HG02763 (cell line): ENCODE measurements around the gene RFC2.
A peak's percentile ranks its signal among the peaks of the same experiment; 100 is the strongest.

Experiments
- ATAC-seq: cut with Tn5 transposase; IDR thresholded peaks from one replicate; pipeline ENCODE4 v1.9.1; 2021; ENCODE audit warnings: mild to moderate bottlenecking, moderate library complexity; ENCODE audit not compliant: unreplicated experiment

RFC2 gene

DNA sequence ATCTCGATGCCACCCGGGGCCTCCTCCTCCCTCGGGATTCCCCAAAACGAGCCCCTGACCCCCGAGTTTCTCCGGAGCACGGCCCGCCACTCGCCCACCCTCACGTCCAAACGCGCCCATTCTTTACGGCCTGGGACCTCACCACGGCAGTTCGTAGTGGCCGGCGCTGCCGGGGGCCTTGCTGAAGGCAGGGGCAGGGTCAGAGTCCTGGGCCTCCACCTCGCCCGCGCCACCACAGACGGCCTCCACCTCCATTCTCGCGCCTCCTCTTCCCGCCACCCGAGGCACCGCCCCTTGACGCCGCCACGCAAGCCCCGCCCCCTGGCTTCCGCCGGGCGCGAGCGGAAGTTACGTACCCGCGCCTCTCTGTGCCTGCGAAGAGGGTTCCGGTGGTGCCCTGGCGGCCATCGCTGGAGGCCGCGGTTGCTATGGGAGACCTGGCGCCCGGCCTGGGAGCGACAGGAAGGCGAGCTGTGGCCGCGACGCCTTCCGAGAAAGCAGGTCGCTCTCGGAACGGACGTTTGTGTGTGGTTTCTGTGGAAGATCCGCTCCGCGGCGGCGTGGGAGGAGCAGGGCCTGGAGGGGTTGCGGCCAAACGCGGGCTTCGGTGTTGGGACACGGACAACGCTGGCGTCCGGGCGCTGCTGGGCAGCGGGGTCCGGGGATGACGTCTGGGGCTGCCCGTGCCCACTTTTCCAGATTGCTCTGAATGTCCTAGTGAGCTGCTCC is at the start of gene RFC2:
Gene RFC2 (minus strand): TSS at position 271 of the 729 bp plus-strand sequence. CDS start 16 bp downstream, at position 255.
- ATAC-seq: peak; percentile 91

DNA sequence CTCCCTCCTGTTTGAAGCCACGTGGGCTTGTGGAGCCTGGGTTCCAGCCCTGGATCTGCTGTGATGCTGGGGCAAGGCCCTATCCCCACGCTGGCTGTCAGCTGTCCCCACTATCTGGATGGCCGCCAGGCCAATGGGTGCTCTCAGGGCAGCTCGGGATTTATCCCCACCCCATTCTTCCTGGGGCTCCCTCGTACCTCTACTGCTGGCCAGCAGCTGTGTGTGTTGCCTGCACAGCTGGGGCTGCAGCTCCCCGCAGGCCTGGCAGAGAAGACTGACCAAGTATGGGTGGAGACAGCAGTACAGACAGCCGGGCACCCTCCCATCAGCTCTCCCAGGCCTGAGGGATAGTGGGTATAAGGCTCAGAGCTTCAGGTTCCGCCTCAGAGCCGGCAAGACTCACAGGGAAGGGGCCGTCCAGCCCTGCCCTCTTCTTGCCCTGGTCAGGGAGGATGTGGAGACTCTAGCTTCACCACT is 48.6 kb upstream of the RFC2 start:
- ATAC-seq: no peak

DNA sequence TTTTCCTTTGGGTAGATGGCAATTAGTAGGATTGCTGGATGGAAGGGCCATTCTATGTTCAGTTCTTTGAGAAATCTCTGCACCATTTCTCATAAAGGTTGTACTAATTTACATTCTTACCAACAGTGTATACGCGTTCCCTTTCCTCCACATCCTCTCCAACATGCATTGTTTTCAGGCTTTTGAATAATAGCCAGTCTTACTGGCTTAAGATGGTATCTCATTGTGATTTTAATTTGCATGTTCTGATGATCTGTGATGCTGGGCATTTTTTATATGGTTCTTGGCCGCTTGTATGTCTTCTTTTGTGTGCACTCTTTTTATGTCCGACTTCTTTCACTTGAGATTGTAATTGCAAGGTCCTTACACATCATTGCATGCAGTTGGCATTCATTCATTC is 46.7 kb upstream of the RFC2 start:
- no peak for ATAC-seq

DNA sequence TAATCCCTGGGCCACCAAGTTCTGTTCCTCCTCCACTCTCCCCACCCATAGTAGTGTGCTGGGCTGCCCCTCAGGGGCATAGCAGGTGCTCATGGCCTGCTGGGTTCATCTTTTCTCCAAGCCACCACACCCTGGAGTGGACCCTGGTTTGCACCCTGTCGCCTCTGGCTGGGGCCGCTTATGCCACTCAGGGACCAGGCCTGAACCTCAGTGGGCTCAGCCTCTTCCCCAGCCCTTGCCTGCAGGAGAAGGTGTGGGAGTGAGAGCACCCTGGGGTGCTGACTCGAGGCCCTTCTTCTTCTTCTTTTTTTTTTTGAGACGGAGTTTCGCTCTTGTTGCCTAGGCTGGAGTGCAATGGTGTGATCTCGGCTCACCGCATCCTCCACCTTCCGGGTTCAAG is 45.2 kb upstream of the RFC2 start:
- no peak for ATAC-seq

DNA sequence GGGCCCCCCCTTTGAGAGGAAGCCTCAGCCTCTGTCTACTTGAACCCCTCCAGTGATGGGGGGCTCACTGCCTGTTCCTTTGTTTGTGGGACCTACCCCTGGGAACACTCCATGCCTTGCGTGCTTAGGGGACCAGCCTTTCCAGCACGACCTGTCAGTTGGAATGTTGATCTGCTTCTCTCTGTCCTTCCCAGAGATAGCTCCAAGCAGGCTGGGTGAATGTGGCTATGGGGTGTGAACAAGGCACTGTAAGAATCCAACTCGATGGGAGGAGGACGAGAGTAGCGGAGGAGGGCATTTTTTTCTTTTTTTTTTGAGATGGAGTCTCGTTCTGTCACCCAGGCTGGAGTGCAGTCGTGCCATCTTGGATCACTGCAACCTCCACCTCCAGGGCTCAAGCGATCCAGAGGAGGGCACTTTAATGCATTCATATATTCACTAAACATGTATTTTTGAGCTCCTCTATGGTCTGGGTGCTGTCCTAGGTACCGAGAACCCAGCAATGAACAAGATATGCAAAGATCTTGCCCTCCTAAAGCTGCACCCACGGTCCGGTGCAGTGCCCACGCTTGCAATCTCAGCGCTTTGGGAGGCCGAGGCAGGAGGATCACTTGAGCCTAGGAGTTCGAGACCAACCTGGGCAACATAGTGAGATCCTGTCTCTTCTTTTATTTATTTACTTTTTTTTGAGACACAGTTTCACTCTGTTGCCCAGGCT is 43.5 kb upstream of the RFC2 start:
- ATAC-seq: no peak

DNA sequence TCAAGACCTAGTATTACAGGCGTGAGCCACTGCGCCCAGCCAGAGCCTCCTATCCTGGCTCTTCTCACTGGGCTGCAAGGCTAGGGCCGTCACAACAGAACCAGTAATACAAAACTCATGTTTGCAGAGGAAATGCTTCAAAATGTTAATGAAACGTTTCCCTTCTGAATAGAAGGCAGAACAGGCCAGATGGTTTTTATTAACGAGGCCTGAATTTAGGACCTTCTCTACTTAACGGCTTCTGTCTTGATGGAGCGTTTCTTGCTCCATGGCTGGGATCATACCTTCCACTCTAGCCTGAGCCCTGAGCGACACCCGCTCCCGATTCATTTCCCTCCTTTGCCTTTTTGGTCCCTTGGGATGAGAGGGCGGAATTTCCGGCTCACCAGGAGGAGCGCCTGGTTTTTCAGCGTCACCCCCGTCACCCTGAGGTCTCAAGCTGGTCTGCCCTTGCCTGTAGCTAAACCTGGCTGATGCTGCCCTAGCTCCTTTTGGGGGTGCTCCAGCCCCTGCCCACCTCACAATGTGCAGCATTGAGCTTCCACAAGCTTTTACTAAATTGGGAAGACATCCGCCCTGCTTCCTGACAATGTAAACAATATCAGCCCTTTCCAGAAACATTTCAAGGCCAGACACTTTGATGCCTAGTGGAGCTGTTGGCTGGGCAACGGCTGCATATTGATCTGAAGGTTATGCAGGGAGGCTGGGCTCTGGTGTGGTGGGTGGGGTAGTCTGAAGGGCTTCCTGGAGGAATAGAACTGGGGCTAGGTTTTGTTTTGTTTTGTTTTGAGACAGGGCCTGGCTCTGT is 40.2 kb upstream of the RFC2 start:
- no peak for ATAC-seq

DNA sequence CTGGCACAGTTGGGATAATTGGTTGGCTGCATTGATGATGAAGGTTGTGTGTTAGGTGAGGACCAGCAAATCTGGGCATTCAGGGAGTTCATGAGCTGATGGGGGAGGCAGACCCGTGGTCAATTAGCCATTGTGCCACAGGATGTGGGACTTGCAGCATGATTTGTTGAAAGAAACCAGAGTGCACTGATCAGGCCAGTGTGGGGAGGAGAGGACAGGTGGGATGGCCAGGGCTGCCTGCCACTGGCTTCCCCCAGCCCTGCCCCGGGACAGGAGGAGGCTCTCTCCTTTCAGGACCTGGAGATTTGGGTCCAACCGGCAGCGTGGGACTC is 39.3 kb upstream of the RFC2 start:
- no peak for ATAC-seq

DNA sequence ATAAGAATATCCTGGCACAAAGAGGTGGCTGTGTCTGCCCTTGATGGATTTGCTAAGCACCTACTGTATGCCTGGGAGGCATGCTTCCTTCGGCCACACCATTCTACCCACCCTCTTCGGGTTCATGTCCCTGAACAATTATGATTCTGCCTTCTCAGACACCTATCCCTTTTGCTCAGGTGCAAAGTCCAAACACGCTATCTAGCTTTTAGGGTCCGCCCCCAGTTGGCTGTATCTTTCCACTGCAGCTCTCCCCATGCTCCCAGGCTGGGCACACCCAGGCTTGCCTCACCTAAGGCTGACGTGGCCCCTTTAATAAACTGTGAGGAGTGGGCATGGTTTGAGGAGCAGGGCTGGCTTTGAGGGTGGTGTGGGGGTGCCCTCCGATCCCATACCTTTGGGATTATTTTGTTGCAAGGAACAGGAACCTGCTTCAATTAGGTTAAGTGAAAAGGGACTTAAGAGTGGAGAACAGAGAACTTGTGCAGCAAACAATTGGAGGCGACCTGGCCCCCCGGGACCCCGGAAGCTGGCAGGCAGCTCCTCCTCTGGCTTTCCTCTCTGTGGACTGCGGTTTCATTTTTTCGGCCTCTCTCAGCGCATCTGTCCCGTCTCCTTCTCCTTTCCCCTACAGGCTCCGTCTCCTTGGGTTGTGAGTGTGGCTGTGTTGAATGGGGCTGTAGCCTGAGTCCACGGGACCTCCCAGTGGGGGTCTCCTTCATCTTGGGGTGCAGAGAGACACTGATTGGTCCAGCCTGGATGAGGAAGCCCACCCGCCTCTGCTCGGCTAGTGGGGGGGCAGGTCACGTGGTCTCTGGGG is 38.8 kb upstream of the RFC2 start:
- no peak for ATAC-seq

DNA sequence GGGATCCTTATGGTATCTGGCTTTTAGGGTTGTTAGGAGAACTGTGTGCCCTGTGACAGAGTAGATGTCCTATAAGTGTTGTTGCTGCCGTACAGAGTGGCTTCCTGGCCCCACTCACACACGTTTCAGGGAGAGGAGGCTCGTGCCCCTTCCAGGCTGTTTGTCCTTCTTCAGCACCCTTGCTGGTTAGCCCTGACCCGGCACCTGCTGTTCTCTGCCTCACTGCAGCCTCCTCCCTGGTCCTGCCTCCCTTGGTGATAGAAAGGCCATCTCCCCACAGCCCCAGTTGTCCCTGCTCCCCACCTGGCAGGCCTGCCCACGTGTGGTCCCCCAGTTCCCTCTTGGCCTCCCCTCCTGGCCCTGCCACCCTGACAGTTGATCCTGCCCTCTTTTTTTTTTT is 37.3 kb upstream of the RFC2 start:
- ATAC-seq: no peak

DNA sequence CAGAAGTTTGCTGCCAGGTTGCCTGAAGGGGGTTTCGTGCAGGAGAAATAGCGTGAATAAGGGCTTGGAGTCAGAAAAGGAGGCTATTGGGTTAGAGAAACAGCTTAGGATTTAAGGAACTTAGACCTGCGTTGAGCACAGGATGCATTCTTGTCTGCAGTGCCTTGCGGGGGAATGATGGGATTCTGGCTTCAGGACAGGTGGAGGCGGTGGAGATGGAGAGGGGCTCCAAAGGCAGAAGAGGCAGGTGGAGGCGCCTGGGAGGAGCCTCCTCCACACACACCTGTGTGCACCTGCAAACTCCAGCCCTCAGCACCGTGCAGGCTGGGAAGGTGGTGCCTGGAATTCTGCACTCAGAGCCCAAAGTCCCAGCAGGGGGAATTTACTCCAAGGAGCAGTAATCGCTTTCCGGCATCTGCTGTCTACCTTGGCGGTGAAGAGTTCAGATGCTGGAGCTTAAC is 36.8 kb upstream of the RFC2 start:
- ATAC-seq: no peak

DNA sequence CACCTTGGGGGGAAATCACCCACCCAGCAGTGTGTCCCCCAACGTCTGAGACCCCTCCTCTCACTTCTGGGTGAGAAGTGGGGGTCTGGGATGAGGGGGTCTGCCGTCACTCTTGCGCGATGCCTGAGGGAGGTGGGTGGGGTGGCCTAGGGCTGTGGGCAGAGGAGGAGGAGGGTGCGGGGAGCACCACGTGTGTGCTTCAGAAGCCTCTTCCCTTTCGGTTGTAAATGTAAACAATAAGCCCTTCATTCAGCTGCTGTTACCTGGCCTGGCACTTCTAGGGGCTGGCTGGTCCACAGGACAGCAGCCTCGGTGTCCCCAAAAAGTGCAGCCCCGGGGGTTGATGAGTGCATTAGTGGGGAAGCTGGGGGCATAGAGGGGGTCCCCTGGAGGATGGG is 36.4 kb upstream of the RFC2 start:
- no peak for ATAC-seq

DNA sequence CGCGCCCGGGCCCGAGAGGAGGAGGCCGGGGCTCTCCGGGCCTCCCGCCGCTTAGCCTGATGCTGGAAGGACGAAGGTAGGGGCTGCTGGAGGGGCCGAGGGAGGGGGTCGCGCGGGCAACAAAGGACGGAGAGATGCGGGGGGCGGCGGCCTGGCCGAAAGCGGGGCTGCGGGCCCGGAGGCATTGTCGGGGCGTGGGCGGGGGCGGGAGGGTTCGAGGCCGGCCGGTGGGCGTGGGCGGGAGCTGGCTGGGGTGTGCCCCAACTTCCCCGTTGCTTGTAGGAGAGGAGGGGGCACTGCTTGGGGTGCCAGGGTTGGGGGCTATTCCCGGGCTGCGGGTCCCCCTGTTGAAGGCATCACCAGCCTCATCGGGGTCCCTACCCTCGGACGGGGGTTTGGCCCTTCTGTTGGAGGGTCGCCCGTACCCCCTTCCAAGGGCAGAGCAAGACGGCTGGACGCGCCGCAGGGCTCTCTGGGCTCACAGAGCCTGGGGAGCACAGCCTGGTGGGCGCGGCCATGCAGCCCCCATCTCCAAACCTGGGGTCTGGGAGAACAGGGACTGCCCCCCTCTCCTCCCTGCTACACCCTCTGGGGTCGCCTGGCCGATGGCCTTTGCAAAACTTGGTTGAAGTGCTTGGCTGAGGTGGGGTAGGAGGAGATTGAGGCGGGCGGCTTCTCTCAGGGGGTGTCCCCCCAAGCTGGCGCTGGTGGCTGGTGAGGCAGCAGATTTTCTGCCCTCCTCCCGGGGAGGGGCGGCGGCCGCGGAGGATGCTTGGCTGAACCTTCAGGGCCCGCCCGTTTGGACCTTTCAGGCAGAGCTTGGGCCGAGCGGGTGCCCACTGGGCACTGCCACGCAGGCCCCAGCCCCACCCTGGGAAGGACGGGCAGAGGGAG is 35.7 kb upstream of the RFC2 start:
- no peak for ATAC-seq

DNA sequence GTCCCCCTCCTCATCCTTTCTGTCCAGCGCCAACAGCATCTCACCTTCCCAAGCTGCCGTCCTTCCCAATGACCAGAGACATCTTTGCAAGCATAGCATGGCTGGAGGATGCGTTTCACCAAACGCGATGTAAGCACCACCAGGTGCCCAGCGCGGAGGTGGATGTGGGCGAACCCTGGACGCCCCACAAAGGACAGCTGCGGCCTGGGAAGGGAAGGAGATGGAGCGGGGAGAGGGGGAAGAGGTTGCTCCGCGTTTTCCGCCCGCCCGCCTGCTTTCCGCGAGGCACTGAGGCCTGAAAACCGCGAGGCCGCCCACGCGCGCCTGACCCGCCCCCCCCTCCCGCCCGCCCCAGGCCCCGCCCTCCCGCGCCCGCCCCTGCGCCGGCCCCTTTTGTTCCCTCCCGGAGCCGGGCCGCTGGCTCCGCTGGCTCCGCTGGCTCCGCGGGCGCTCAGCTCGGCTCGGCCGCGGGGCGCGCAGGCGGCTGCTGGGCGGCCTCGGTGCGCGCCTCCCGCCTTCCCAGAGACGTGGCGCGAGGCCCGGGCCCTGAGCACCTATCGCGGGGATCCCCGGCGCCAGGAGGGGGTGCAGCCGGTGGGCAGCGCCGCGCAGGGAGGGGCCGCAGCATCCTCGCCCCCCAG is 34.9 kb upstream of the RFC2 start, which contains the start of gene CLIP2:
Gene CLIP2 (plus strand): TSS at position 390 of the 641 bp plus-strand sequence. CDS start 28,140 bp downstream, outside the sequence.
- peak; percentile 52 for ATAC-seq

DNA sequence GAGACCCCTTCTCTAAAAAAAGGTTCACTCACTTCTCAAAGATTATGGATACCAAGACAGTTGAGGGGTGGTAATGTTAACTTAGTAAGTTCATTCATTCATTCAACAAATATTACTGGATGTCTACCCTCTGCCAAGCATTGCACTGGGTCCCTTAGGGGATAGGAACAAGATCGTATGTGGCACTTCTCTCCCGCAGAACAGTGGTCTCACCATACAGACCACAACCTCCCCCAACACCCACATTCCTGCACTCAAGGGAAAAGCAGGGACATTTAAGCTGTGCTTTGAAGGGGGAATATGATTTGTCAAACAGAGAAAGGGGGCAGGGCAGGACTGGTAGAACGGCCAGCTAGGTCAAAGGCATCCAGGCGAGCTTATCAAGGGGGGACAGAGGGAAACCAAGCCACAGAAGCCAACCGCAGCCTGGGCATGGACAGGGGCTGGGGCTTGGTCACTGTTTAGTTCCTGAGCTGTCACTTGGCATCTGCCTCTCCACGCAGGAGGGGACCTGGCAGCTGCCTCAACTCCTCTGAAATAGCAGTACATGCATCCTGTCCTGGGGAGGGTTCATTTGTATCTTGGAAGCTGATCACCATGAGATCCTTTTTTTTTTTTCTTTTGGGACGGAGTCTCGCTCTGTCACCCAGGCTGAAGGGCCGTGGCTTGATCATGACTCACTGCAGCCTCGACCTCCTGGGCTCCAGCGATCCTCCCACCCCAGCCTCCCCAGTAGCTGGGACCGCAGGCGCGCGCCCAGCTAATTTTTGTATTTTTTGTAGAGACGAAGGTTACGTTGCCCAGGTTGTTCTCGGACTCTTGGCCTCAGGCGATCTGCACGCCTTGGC is 34.1 kb upstream of the RFC2 start:
- ATAC-seq: no peak

DNA sequence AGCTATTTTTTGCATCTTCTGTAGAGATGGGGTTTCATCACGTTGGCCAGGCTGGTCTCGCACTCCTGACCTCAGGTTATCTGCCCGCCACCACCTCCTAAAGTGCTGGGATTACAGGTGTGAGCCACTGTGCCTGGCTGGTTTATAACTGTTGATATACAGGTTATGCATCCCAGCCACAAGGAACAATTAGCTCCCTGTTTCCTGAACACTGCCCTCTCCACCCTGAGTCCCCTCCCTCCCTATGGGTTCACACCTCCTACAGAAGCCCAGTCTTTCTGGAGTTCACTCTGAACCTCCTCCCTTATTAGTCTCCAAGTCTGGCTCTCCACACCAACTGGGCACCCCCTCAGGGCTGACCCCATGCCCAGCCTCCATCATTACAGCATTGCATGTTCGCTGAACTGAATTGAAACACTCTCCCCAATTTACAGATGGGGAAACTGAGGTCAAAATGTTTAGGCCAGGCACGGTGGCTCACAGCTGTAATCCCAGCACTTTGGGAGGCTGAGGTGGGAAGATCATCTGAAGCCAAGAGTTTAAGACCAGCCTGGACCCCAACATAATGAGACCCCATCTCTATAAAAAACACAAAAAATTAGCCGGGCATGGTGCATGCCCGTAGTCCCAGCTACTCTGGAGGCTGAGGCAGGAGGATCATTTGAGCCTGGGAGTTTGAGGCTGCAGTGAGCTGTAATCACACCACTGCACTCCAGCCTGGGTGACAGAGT is 33.3 kb upstream of the RFC2 start:
- no peak for ATAC-seq

DNA sequence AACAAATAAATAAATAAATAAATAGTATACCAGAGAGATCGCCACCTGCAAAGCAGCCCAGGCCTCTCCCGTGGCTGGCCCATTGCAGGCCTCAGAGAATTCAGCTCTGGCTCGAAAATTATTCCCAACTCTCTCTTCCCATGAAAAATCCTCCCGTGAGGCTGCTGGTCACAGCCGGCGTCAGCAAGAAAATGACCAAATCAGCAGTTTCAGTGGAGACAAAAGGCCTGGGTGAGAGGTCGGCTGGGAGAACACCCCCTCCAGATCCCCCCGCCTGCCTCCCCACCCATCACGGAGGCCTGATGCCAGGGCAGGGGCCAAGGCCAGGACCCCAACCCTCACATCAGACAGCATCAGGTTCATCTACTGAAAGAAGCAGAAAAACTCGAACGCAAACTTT is 31.9 kb upstream of the RFC2 start:
- no peak for ATAC-seq

DNA sequence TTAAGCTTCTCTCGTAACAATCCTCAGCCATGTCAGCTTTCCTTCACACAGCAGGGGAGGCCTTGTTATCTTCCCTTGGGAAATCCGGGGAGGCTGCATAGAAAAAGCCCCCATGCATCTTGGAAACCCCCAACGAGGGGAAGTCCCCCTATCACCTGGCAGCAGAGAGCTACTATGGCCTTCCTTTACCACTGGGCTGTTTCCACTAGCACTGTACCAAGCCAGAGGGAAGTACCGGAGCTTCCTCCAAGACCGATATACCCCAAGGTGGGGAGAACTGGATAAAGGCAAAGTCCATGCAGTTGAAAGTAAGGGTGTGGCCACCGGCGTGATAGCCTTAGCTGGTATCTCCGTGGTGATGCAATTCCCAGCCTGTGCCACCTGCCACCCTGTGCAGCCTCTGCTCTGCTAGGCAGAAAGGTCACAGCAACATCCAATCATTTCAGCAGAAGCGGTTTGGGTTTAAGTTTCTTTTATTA is 30.6 kb upstream of the RFC2 start:
- ATAC-seq: no peak
